ENCODE measurements around the gene HECTD1. TPM values are rescaled to one million over a fixed set of nuclear protein-coding genes. Genes with fewer than 3 reads are reported as not detected.

Gene HECTD1
- total and polyA plus RNA-seq, 10 of the 15 experiments (the other 5 are each of a cell fraction or from before 2014, with no cell fraction given), result 27.3 to 116 (median 57.7) TPM

- TF ChIP-seq ATF2 (IDR thresholded peaks at IDR 0.05; ENCODE audit: low read length) (no peak), HSF1 (IDR thresholded peaks at IDR 0.05; ENCODE audit: low read depth, low read length) (no peak)
Measured at GRCh38 chr14:31208546-31209424, 1.2 kb upstream of the HECTD1 start (continued).

- Histone ChIP-seq H4K20me1 (ENCODE audit: control insufficient read depth, insufficient read depth) (no peaks in the 10 kb centered on the region), H3K4me3 (peak overlapping the region; percentile 90), H3K4me2 (ENCODE audit: control insufficient read depth, insufficient read depth) (peak overlapping the region; percentile 65), H2AFZ (ENCODE audit: control insufficient read depth, low read depth, low read length) (peak overlapping the region; percentile 66), H3K9ac (ENCODE audit: control insufficient read depth, insufficient read depth, low read length) (peak overlapping the region; percentile 98), H3K9me3 (replicated peaks; ENCODE audit: control insufficient read depth, insufficient read depth, low read length) (no peaks in the 10 kb centered on the region; the same call in 2 of the 3 replicates), H3K36me3 (ENCODE audit: control insufficient read depth in 2 of 2, insufficient read depth in 2 of 2, low read length in 1 of 2) (peaks cover 0 to 5% of the 10 kb centered on the region in 2 experiments; a peak in 1 of 4 replicates), H3K27me3 (replicated peaks in 1 of 2; ENCODE audit: control insufficient read depth in 2 of 2, insufficient read depth in 2 of 2, low read length in 1 of 2) (no peaks in the 10 kb centered on the region), H3K4me1 (ENCODE audit: control insufficient read depth, insufficient read depth, low read length) (peaks cover 8% of the 10 kb centered on the region; the same call in 1 of the 2 replicates), H3K27ac (ENCODE audit: control insufficient read depth, insufficient read depth) (peak overlapping the region; percentile 97), H3K79me2 (ENCODE audit: control insufficient read depth, insufficient read depth, low read length) (peaks cover 44% of the 10 kb centered on the region)
- RAD21 ChIA-PET (ENCODE audit: unreplicated experiment), result interaction anchor here (0.7 to 2.9 kb wide), 11 partner anchors 11 to 243 kb away, joined by 3 to 10 read pairs (median 4); partner anchors contain the start of genes HEATR5A and STRN3
- in situ Hi-C loops (cut with MboI), result no loop called here
- FAIRE-seq, result no peak
- BruUV-seq (replicated peaks), result no TSS peak
- under 1% methylated on average over 56 of the region's 59 CpGs for WGBS (ENCODE audit: insufficient coverage, insufficient replicate concordance, low lambda C conversion rate, missing lambda C conversion rate)
- POLR2A ChIA-PET, result interaction anchor here (0.5 to 2.1 kb wide), 4 partner anchors 54 to 213 kb away, joined by 3 to 6 read pairs (median 4); partner anchors contain the start of gene HEATR5A
- SMC1A ChIA-PET (ENCODE audit: uncharacterized antibody, unreplicated experiment), result interaction anchor here (1.0 to 1.6 kb wide), 4 partner anchors 26 to 213 kb away, joined by 3 to 6 read pairs (median 4); partner anchors contain the start of gene HEATR5A
- DNase-seq (ENCODE audit: low read depth, low spot score), result no peak
- CTCF ChIA-PET, result interaction anchor here (1.4 to 1.9 kb wide), 6 partner anchors 11 to 147 kb away, joined by 3 to 12 read pairs (median 4); no protein-coding TSS in a partner anchor
- intact Hi-C loops (cut with micrococcal nuclease; ENCODE audit: unreplicated experiment), result loop anchor here (5.0 kb wide), 1 partner anchor 215 kb away; the partner anchor contains the start of gene HEATR5A
- peak; percentile 54 for ATAC-seq
- TF ChIP-seq ZSCAN29 (IDR thresholded peaks at IDR 0.05) (no peak), RCOR1 (conservative IDR thresholded peaks at IDR 0.05; ENCODE audit: low read depth, low read length) (0 out of 2 replicates have a peak, but pooled peaks have one; percentile 4), ESRRA (IDR thresholded peaks at IDR 0.05; ENCODE audit: low read length) (no peak), SMARCA5 (IDR thresholded peaks at IDR 0.05) (no peak), CHD2 (IDR thresholded peaks at IDR 0.05; ENCODE audit: borderline replicate concordance, low read depth, low read length) (peak; percentile 54; the same call in 1 of the 2 replicates), ZBTB11 (CRISPR knock-in tag; IDR thresholded peaks at IDR 0.05) (no peak), NKRF (conservative IDR thresholded peaks at IDR 0.05) (peak; percentile 10), BHLHE40 (IDR thresholded peaks at IDR 0.05; ENCODE audit: borderline replicate concordance in 1 of 2, low read depth in 2 of 2, low read length in 1 of 2) (peak; percentile 4 to 70; a peak in 2 of 4 replicates), TCF12 (IDR thresholded peaks at IDR 0.05; ENCODE audit: low read depth, low read length) (no peak)
Measured at GRCh38 chr14:31207287-31207754, 272 bp downstream of the HECTD1 start.
